Mucosa of gallbladder (tissue), 1 donor: ENCODE results near the gene MAML2. TPM values are rescaled to one million over a fixed set of nuclear protein-coding genes. Genes with fewer than 3 reads are reported as not detected.

Experiments
- DNase-seq: peaks from one replicate; pipeline ENCODE4 v3.0.0-alpha.2; 2020; ENCODE audit warnings: low spot score
- total RNA-seq: library from RNA; stranded (reverse); gene quantifications from one replicate; pipeline ENCODE4 v1.2.1, GENCODE V29; 2021
- donor health status: DM: no; HTN: no; CAD: no.

MAML2 gene
- total RNA-seq, 1 donor from 2014 or later, result 14.3 TPM

GRCh38 chr11:96339706-96340554, 3.1 kb downstream of the MAML2 start:
- no peak for DNase-seq

GRCh38 chr11:96338910-96339705, 3.9 kb downstream of the MAML2 start:
- no peak for DNase-seq

GRCh38 chr11:96337541-96338431, 5.2 kb downstream of the MAML2 start:
- no peak for DNase-seq

GRCh38 chr11:96335388-96335787, 7.6 kb downstream of the MAML2 start:
- DNase-seq, result no peak

GRCh38 chr11:96334219-96334618, 8.8 kb downstream of the MAML2 start:
- no peak for DNase-seq

GRCh38 chr11:96333191-96333719, 9.7 kb downstream of the MAML2 start:
- DNase-seq, result no peak

GRCh38 chr11:96332126-96332771, 10.7 kb downstream of the MAML2 start:
- DNase-seq, result no peak

- DNase-seq, result no peak
Measured at GRCh38 chr11:96331699-96332116, 11.3 kb downstream of the MAML2 start.

GRCh38 chr11:96330511-96330859, 12.5 kb downstream of the MAML2 start:
- no peak for DNase-seq

GRCh38 chr11:96329855-96330510, 13.0 kb downstream of the MAML2 start:
- no peak for DNase-seq

- no peak for DNase-seq
Measured at GRCh38 chr11:96329419-96329818, 13.6 kb downstream of the MAML2 start.

GRCh38 chr11:96328395-96329010, 14.5 kb downstream of the MAML2 start:
- no peak for DNase-seq

GRCh38 chr11:96326959-96327358, 16.0 kb downstream of the MAML2 start:
- no peak for DNase-seq

GRCh38 chr11:96324912-96325311, 18.1 kb downstream of the MAML2 start:
- no peak for DNase-seq

GRCh38 chr11:96323642-96323985, 19.4 kb downstream of the MAML2 start:
- DNase-seq, result no peak

- no peak for DNase-seq
Measured at GRCh38 chr11:96322775-96323641, 20.0 kb downstream of the MAML2 start.

- DNase-seq, result no peak
Measured at GRCh38 chr11:96321091-96321490, 21.9 kb downstream of the MAML2 start.

- DNase-seq, result no peak
Measured at GRCh38 chr11:96319898-96320656, 22.9 kb downstream of the MAML2 start.

- no peak for DNase-seq
Measured at GRCh38 chr11:96318850-96319249, 24.1 kb downstream of the MAML2 start.
